Measurements from ENCODE around the gene RHEB. TPM values are rescaled to one million over a fixed set of nuclear protein-coding genes. Genes with fewer than 3 reads are reported as not detected.

Gene RHEB
- total RNA-seq, 1 experiment from 2014 or later = 87.0 TPM

DNA sequence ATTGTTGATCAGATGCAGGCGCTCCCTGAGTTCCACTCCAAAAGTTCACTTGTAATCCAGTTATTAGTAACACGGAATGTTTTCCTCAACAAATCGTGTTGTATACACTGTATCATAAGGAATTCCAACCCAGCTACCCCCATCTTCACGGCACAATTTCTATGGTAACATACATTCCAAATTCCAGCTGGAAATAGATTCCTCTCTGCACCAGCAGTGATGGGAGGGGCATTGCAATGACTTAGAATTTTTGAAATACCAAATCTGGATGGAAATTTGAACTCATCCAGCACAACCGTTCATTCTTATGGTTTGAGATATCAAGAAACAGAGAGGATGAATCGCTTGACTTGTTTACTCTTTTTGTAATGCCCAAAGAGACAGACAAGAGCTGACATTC lies 38.9 kb upstream of the RHEB start:
- no peak overlapping the region for H3K27ac ChIP-seq (ENCODE audit: low read length)
- no peaks in the 10 kb centered on the region for H4K20me1 ChIP-seq (ENCODE audit: low read length)
- H3F3A ChIP-seq (ENCODE audit: low read length, unreplicated experiment) = no peaks in the 10 kb centered on the region
- no TSS peak for BruUV-seq (replicated peaks)
- TF ChIP-seq, protein P1, sequence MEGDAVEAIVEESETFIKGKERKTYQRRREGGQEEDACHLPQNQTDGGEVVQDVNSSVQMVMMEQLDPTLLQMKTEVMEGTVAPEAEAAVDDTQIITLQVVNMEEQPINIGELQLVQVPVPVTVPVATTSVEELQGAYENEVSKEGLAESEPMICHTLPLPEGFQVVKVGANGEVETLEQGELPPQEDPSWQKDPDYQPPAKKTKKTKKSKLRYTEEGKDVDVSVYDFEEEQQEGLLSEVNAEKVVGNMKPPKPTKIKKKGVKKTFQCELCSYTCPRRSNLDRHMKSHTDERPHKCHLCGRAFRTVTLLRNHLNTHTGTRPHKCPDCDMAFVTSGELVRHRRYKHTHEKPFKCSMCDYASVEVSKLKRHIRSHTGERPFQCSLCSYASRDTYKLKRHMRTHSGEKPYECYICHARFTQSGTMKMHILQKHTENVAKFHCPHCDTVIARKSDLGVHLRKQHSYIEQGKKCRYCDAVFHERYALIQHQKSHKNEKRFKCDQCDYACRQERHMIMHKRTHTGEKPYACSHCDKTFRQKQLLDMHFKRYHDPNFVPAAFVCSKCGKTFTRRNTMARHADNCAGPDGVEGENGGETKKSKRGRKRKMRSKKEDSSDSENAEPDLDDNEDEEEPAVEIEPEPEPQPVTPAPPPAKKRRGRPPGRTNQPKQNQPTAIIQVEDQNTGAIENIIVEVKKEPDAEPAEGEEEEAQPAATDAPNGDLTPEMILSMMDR (conservative IDR thresholded peaks at IDR 0.05; ENCODE audit: low read depth, low read length) = no peak
- TF ChIP-seq EZH2phosphoT487 (IDR thresholded peaks at IDR 0.05; ENCODE audit: borderline replicate concordance, low read length) (no peak), EZH2 (IDR thresholded peaks at IDR 0.05; ENCODE audit: low read length, unreplicated experiment) (no peak)
- CTCF ChIA-PET = no interaction called here
- H2AFZ ChIP-seq (ENCODE audit: low read length) = no peak overlapping the region
- no peak for ATAC-seq
- H3K27me3 ChIP-seq (ENCODE audit: low read length) = no peaks in the 10 kb centered on the region
- H3K9ac ChIP-seq (ENCODE audit: low read length) = no peak overlapping the region
- no peaks in the 10 kb centered on the region for H3K4me1 ChIP-seq (ENCODE audit: insufficient read depth, low read length)
- intact Hi-C loops (cut with micrococcal nuclease) = no loop called here
- POLR2A ChIA-PET (ENCODE audit: unreplicated experiment) = no interaction called here
- no peaks in the 10 kb centered on the region for H3K9me2 ChIP-seq (replicated peaks; ENCODE audit: low read length)
- no peaks in the 10 kb centered on the region for H3K79me2 ChIP-seq (ENCODE audit: low read length)
- no peak for DNase-seq
- peaks cover 6% of the 10 kb centered on the region; the same call in 1 of the 2 replicates for H3K36me3 ChIP-seq (ENCODE audit: low read depth, low read length)
- H3K4me3 ChIP-seq (ENCODE audit: low read length) = no peak overlapping the region
- no peaks in the 10 kb centered on the region for H3K9me3 ChIP-seq (ENCODE audit: low read length)
- H3K4me2 ChIP-seq (ENCODE audit: low read length) = no peak overlapping the region

DNA sequence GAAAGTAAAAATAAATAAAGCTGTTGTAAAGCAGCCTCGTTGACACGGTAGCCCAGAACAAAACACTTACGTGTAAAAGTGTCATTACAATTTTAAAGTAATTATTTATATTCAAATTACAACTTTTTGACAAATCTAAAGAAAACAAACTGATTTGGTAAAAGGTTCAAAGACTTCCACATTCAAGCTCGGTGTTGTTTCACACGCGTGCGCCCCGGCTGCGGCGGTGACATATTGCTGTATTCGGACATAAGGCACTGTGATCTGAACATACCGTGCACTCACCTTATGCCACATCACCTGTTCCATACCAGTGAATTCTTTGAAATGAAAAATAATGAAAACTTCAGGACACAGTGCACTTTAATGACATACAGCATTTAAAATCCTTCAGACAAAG lies 36.9 kb upstream of the RHEB start:
- BruUV-seq (replicated peaks) = no TSS peak
- CTCF ChIA-PET = no interaction called here
- POLR2A ChIA-PET (ENCODE audit: unreplicated experiment) = interaction anchor here (0.6 kb wide), 1 partner anchor 45 kb away, joined by 4 read pairs; no protein-coding TSS in a partner anchor
- Histone ChIP-seq H3F3A (ENCODE audit: low read length, unreplicated experiment) (no peaks in the 10 kb centered on the region), H3K4me3 (ENCODE audit: low read length) (no peak overlapping the region), H3K27ac (ENCODE audit: low read length) (no peak overlapping the region), H2AFZ (ENCODE audit: low read length) (no peak overlapping the region), H3K27me3 (ENCODE audit: low read length) (no peaks in the 10 kb centered on the region), H3K9me2 (replicated peaks; ENCODE audit: low read length) (no peaks in the 10 kb centered on the region), H4K20me1 (ENCODE audit: low read length) (no peaks in the 10 kb centered on the region), H3K36me3 (ENCODE audit: low read depth, low read length) (peaks cover 6% of the 10 kb centered on the region; the same call in 1 of the 2 replicates), H3K79me2 (ENCODE audit: low read length) (no peaks in the 10 kb centered on the region), H3K9ac (ENCODE audit: low read length) (no peak overlapping the region), H3K4me2 (ENCODE audit: low read length) (no peak overlapping the region), H3K4me1 (ENCODE audit: insufficient read depth, low read length) (peaks cover 17% of the 10 kb centered on the region), H3K9me3 (ENCODE audit: low read length) (no peaks in the 10 kb centered on the region)
- no peak for DNase-seq
- TF ChIP-seq EZH2phosphoT487 (IDR thresholded peaks at IDR 0.05; ENCODE audit: borderline replicate concordance, low read length) (no peak), EZH2 (IDR thresholded peaks at IDR 0.05; ENCODE audit: low read length, unreplicated experiment) (no peak)
- TF ChIP-seq, protein P1 (conservative IDR thresholded peaks at IDR 0.05; ENCODE audit: low read depth, low read length) = no peak
- intact Hi-C loops (cut with micrococcal nuclease) = no loop called here
- no peak for ATAC-seq

DNA sequence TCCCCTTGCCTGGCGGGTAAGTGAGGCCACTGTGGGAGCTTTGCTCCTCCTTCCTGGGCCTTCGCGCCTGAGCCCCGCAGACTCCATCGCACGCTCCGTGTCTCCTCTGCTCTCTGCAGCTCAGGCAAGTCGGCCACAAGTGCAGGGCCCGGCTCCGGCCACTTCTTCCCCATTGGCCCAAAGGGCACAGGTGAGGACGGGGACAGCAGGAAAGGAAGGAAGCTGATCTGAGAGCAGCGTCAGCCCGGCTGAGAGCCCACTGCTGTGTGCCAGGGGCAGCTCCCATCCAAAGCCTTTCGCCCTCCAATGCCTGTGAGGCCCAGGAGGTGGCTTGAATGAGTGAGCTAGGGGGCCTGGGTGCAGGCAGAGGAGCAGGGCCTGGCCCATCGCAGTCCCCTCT lies 33.7 kb upstream of the RHEB start:
- no TSS peak for BruUV-seq (replicated peaks)

More for the DNA sequence above, 33.7 kb upstream of the RHEB start:
- DNase-seq (no peak), ATAC-seq (no peak)
- intact Hi-C loops (cut with micrococcal nuclease) = no loop called here
- H4K20me1 ChIP-seq (ENCODE audit: low read length) = no peaks in the 10 kb centered on the region
- no peaks in the 10 kb centered on the region for H3K9me2 ChIP-seq (replicated peaks; ENCODE audit: low read length)
- TF ChIP-seq, protein P1 (conservative IDR thresholded peaks at IDR 0.05; ENCODE audit: low read depth, low read length) = no peak
- TF ChIP-seq EZH2 (IDR thresholded peaks at IDR 0.05; ENCODE audit: low read length, unreplicated experiment) (no peak), EZH2phosphoT487 (IDR thresholded peaks at IDR 0.05; ENCODE audit: borderline replicate concordance, low read length) (no peak)
- no peak overlapping the region for H3K4me2 ChIP-seq (ENCODE audit: low read length)
- H3K4me3 ChIP-seq (ENCODE audit: low read length) = no peak overlapping the region
- peaks cover 21% of the 10 kb centered on the region for H3K4me1 ChIP-seq (ENCODE audit: insufficient read depth, low read length)
- H3K27ac ChIP-seq (ENCODE audit: low read length) = no peak overlapping the region
- no peaks in the 10 kb centered on the region for H3F3A ChIP-seq (ENCODE audit: low read length, unreplicated experiment)
- H3K36me3 ChIP-seq (ENCODE audit: low read depth, low read length) = no peaks in the 10 kb centered on the region; the same call in 1 of the 2 replicates
- H3K9me3 ChIP-seq (ENCODE audit: low read length) = no peaks in the 10 kb centered on the region
- POLR2A ChIA-PET (ENCODE audit: unreplicated experiment) = no interaction called here
- CTCF ChIA-PET = no interaction called here
- no peak overlapping the region for H2AFZ ChIP-seq (ENCODE audit: low read length)
- H3K79me2 ChIP-seq (ENCODE audit: low read length) = no peaks in the 10 kb centered on the region
- no peak overlapping the region for H3K9ac ChIP-seq (ENCODE audit: low read length)
- no peaks in the 10 kb centered on the region for H3K27me3 ChIP-seq (ENCODE audit: low read length)

Data from PC-3 (cell line).